ENCODE data around the gene XPO5.

GRCh38 chr6:43491750-43492661 is 83.8 kb downstream of the XPO5 start:
- TF ChIP-seq CTCF (IDR thresholded peaks at IDR 0.05; ENCODE audit: low read depth, low read length, poor library complexity, severe bottlenecking) (no peak), EZH2phosphoT487 (IDR thresholded peaks at IDR 0.05; ENCODE audit: borderline replicate concordance, low read length) (no peak)
